Spinal cord (tissue), 10 donors: ENCODE results near the gene MACROD2. TPM values are rescaled to one million over a fixed set of nuclear protein-coding genes. Genes with fewer than 3 reads are reported as not detected.

Experiments
- DNase-seq, 6 donors: peaks; one replicate each; pipeline versions ENCODE4 v3.0.0 to v3.0.0-alpha.2; 2013 to 2015; ENCODE audit warnings: low spot score in 6 of 6, low read depth in 4 of 6
- H3K27ac ChIP-seq: one replicate; pipeline ENCODE4 v1.5.1; 2013; ENCODE audit warnings: low read depth, low read length, control low read depth
- H3K27me3 ChIP-seq: one replicate; pipeline ENCODE4 v1.6.1; 2013; ENCODE audit warnings: low read length; ENCODE audit not compliant: control insufficient read depth, insufficient read depth
- H3K36me3 ChIP-seq: one replicate; pipeline ENCODE4 v1.6.1; 2013; ENCODE audit warnings: low read length; ENCODE audit not compliant: control insufficient read depth, insufficient read depth
- H3K4me1 ChIP-seq: one replicate; pipeline ENCODE4 v1.6.1; 2013; ENCODE audit warnings: low read length; ENCODE audit not compliant: control insufficient read depth, insufficient read depth
- H3K4me3 ChIP-seq: one replicate; pipeline ENCODE4 v1.5.1; 2013; ENCODE audit warnings: low read depth, low read length, control low read depth
- H3K9me3 ChIP-seq: one replicate; pipeline ENCODE4 v1.6.1; 2013; ENCODE audit warnings: low read length; ENCODE audit not compliant: control insufficient read depth, insufficient read depth
- WGBS: methylation state at CpG from one replicate; pipeline ENCODE4 v1.1.5; 2013; ENCODE audit warnings: missing lambda C conversion rate; ENCODE audit not compliant: insufficient coverage; 5-methylcytosine and 5-hydroxymethylcytosine counted together
- polyA plus RNA-seq, 2 donors: library from polyadenylated mRNA; unstranded; fragments of 120-200 nt; gene quantifications; one replicate each; pipeline ENCODE4 v1.2.1, GENCODE V29; 2013; ENCODE audit not compliant: insufficient read length in 2 of 2
- total RNA-seq, 2 donors: library from RNA; depleted of rRNA in 1 of 2; stranded (reverse); fragments of 120-200 nt in 1 of 2; fragments of >200 nt in 1 of 2; gene quantifications; one replicate each; pipeline versions ENCODE4 v1.2.3 to v1.2.4, GENCODE V29; 2013 to 2014
- donor health status: healthy.

MACROD2 gene
- total and polyA plus RNA-seq, 4 donors, result 16.2 to 34.0 (median 23.6) TPM

GRCh38 chr20:15098351-15098750 lies 1103.0 kb downstream of the MACROD2 start:
- WGBS, result 100% methylated on average over 1 of the region's 4 CpGs
- Histone ChIP-seq H3K27ac (no peak overlapping the region), H3K9me3 (no peaks in the 10 kb centered on the region), H3K4me1 (no peaks in the 10 kb centered on the region), H3K4me3 (no peak overlapping the region), H3K27me3 (no peaks in the 10 kb centered on the region), H3K36me3 (no peaks in the 10 kb centered on the region)
- DNase-seq, result no peak

GRCh38 chr20:15099130-15099529 lies 1103.8 kb downstream of the MACROD2 start:
- no peak overlapping the region for H3K27ac ChIP-seq
- no peaks in the 10 kb centered on the region for H3K9me3 ChIP-seq
- WGBS, result no CpG with 5 or more reads among the region's 1 CpG
- no peaks in the 10 kb centered on the region for H3K4me1 ChIP-seq
- no peak overlapping the region for H3K4me3 ChIP-seq
- no peaks in the 10 kb centered on the region for H3K36me3 ChIP-seq
- DNase-seq, result no peak
- no peaks in the 10 kb centered on the region for H3K27me3 ChIP-seq

- H3K36me3 ChIP-seq, result no peaks in the 10 kb centered on the region
- H3K9me3 ChIP-seq, result no peaks in the 10 kb centered on the region
- no peak overlapping the region for H3K27ac ChIP-seq
- H3K27me3 ChIP-seq, result no peaks in the 10 kb centered on the region
- H3K4me1 ChIP-seq, result no peaks in the 10 kb centered on the region
- no peak overlapping the region for H3K4me3 ChIP-seq
- no peak for DNase-seq
These were observed 1105.3 kb downstream of the MACROD2 start for GRCh38 chr20:15100506-15101160.

- H3K4me3 ChIP-seq, result no peak overlapping the region
- no peaks in the 10 kb centered on the region for H3K4me1 ChIP-seq
These were observed 1112.6 kb downstream of the MACROD2 start for GRCh38 chr20:15107931-15108330.

GRCh38 chr20:15109494-15109893 lies 1114.2 kb downstream of the MACROD2 start:
- Histone ChIP-seq H3K4me3 (no peak overlapping the region), H3K4me1 (no peaks in the 10 kb centered on the region), H3K9me3 (no peaks in the 10 kb centered on the region), H3K27ac (no peak overlapping the region), H3K27me3 (no peaks in the 10 kb centered on the region), H3K36me3 (no peaks in the 10 kb centered on the region)
- no peak for DNase-seq
- 98% methylated on average over 5 of the region's 7 CpGs for WGBS

More at GRCh38 chr20:15107931-15108330, 1112.6 kb downstream of the MACROD2 start:
- no CpG with 5 or more reads among the region's 1 CpG for WGBS
- no peak overlapping the region for H3K27ac ChIP-seq
- no peaks in the 10 kb centered on the region for H3K36me3 ChIP-seq
- DNase-seq, result no peak
- H3K9me3 ChIP-seq, result no peaks in the 10 kb centered on the region
- H3K27me3 ChIP-seq, result no peaks in the 10 kb centered on the region

- H3K4me1 ChIP-seq, result no peaks in the 10 kb centered on the region
- DNase-seq, result no peak
- no peaks in the 10 kb centered on the region for H3K9me3 ChIP-seq
- no peaks in the 10 kb centered on the region for H3K36me3 ChIP-seq
- H3K4me3 ChIP-seq, result no peak overlapping the region
- no peaks in the 10 kb centered on the region for H3K27me3 ChIP-seq
- H3K27ac ChIP-seq, result no peak overlapping the region
These were observed 1116.3 kb downstream of the MACROD2 start for GRCh38 chr20:15111654-15112053.

- peak in 1 of 6 donors; percentile 39 for DNase-seq
- Histone ChIP-seq H3K4me1 (no peaks in the 10 kb centered on the region), H3K9me3 (no peaks in the 10 kb centered on the region), H3K27ac (peak overlapping the region; percentile 52), H3K4me3 (no peak overlapping the region), H3K36me3 (no peaks in the 10 kb centered on the region), H3K27me3 (no peaks in the 10 kb centered on the region)
- WGBS, result no CpG with 5 or more reads among the region's 1 CpG
These were observed 1117.9 kb downstream of the MACROD2 start for GRCh38 chr20:15113144-15113773.

GRCh38 chr20:15119852-15120487 lies 1124.7 kb downstream of the MACROD2 start:
- Histone ChIP-seq H3K9me3 (no peaks in the 10 kb centered on the region), H3K27ac (no peak overlapping the region), H3K4me3 (no peak overlapping the region), H3K36me3 (no peaks in the 10 kb centered on the region), H3K4me1 (no peaks in the 10 kb centered on the region), H3K27me3 (no peaks in the 10 kb centered on the region)
- DNase-seq, result no peak
- no CpG with 5 or more reads among the region's 4 CpGs for WGBS

GRCh38 chr20:15122613-15123012 lies 1127.3 kb downstream of the MACROD2 start:
- Histone ChIP-seq H3K27me3 (no peaks in the 10 kb centered on the region), H3K36me3 (no peaks in the 10 kb centered on the region), H3K27ac (no peak overlapping the region), H3K9me3 (no peaks in the 10 kb centered on the region), H3K4me3 (no peak overlapping the region), H3K4me1 (no peaks in the 10 kb centered on the region)
- DNase-seq, result no peak
- no CpG with 5 or more reads among the region's 1 CpG for WGBS

- Histone ChIP-seq H3K9me3 (no peaks in the 10 kb centered on the region), H3K27ac (no peak overlapping the region), H3K4me3 (no peak overlapping the region), H3K36me3 (no peaks in the 10 kb centered on the region), H3K4me1 (no peaks in the 10 kb centered on the region), H3K27me3 (no peaks in the 10 kb centered on the region)
- WGBS, result no CpG with 5 or more reads among the region's 2 CpGs
- DNase-seq, result no peak
These were observed 1135.9 kb downstream of the MACROD2 start for GRCh38 chr20:15131176-15131575.
